GM21529 (cell line): ENCODE measurements around the gene APLF.
"Not testable (repeated sequence)": the region's sequence is repeated elsewhere in the genome, so short reads cannot be mapped to it uniquely, and the experiment has no call there.

ENCODE experiments used
- ATAC-seq: cut with Tn5 transposase; IDR thresholded peaks from one replicate; pipeline ENCODE4 v1.9.1; 2021; ENCODE audit not compliant: unreplicated experiment

Gene APLF

GRCh38 chr2:68521037-68521436 is 53.7 kb downstream of the APLF start:
- no peak for ATAC-seq

- ATAC-seq: not testable (repeated sequence)
Measured at GRCh38 chr2:68526943-68527342, 59.6 kb downstream of the APLF start.

DNA sequence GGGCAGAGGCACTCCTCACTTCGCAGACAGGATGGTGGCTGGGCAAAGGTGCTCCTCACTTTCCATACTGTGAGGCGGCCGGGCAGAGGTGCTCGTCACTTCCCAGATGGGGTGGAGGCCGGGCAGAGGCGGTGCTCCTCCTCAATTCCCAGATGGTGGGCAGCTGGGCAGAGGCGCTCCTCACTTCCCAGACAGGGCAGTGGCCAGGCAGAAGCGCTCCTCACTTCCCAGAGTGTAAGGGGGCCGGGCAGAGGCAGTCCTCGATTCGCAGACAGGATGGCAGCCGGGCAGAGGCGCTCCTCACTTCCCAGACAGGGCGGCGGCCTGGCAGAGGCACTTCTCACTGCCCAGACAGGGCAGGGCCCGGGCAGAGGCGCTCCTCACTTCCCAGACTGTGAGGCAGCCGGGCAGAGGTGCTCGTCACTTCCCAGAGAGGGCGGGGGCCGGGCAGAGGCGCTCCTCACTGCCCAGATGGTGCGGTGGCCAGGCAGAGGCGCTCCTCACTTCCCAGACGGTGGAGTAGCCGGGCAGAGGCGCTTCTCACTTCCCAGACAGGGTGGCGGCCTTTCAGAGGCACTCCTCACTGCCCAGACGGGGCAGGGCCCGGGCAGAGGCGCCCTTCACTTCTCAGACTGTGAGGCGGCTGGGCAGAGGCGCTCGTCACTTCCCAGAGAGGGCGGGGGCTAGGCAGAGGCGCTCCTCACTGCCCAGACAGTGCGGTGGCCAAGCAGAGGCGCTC is 60.1 kb downstream of the APLF start:
- ATAC-seq: not testable (repeated sequence)

GRCh38 chr2:68529156-68529555 is 61.8 kb downstream of the APLF start:
- not testable (repeated sequence) for ATAC-seq

- ATAC-seq: not testable (repeated sequence)
Measured at GRCh38 chr2:68529651-68530050, 62.3 kb downstream of the APLF start.

DNA sequence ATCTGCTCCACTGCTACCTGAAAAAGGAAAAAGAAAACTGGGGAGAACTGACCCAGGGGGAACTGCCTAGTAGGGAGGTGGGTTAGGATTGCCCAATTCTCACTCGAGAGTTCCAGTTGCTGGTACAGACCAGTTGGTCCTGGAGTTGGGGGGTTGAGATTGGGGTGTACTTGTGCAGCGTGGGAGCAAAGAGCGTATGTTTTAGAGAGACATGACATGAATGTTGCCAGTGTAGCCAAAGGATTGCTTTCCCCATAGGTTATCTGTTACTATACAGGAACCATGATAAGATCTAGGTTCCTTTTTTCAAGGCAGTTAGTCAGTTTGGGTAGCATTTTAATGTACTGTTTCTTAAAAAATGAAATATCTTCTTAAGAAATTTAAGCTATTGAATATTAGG is 68.6 kb downstream of the APLF start:
- ATAC-seq: no peak

- no peak for ATAC-seq
Measured at GRCh38 chr2:68537011-68537410, 69.6 kb downstream of the APLF start.

- ATAC-seq: no peak
Measured at GRCh38 chr2:68537809-68538208, 70.4 kb downstream of the APLF start.

- ATAC-seq: no peak
Measured at GRCh38 chr2:68544811-68545210, 77.4 kb downstream of the APLF start.

- ATAC-seq: no peak
Measured at GRCh38 chr2:68548396-68548795, 81.0 kb downstream of the APLF start.

- ATAC-seq: no peak
Measured at GRCh38 chr2:68553098-68553497, 85.7 kb downstream of the APLF start.

DNA sequence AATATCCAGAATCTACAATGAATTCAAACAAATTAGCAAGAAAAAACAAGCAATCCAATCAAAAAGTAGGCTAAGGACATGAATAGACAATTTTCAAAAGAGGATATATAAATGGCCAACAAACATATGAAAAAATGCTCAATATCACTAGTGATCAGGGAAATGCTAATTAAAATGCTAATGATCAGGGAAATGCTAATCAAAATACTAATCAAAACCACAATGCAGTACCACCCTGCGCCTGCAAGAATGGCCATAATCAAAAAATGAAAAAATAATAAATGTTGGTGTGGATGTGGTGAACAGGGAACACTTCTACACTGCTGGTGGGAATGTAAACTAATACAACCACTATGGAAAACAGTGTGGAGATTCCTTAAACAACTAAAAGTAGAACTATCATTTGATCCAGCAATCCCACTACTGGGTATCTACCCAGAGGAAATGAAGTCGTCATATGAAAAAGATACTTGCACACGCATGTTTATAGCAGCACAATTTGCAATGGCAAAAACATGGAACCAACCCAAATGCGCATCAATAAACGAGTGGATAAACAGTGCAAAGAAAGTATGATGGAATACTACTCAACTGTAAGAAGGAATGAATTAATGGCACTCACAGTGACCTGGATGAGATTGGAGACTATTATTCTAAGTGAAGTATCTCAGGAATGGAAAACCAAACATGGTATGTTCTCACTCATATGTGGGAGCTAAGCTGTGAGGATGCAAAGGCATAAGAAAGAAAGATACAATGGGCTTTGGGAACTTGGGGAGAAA is 88.2 kb downstream of the APLF start:
- ATAC-seq: not testable (repeated sequence)

DNA sequence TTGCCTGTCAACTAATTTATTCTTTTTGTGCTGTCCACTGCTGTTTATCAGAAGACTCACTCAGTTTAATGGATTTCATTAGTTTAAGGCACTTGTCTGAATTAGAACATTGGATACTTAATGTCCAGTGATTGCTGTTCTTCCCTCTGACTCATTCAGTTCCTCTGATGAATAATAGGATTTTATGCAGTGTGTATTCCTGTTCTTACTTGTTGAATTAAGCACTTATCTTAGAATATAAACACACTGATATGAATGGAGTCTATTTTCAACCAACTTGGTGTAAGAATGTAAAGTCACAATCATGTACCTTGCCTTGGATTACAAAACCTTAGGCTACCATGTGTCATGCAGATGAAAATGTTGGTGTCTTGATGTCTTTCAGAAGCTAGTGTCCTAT is 89.0 kb downstream of the APLF start:
- no peak for ATAC-seq

- ATAC-seq: no peak
Measured at GRCh38 chr2:68558576-68558975, 91.2 kb downstream of the APLF start.

- ATAC-seq: no peak
Measured at GRCh38 chr2:68559692-68560091, 92.3 kb downstream of the APLF start.

DNA sequence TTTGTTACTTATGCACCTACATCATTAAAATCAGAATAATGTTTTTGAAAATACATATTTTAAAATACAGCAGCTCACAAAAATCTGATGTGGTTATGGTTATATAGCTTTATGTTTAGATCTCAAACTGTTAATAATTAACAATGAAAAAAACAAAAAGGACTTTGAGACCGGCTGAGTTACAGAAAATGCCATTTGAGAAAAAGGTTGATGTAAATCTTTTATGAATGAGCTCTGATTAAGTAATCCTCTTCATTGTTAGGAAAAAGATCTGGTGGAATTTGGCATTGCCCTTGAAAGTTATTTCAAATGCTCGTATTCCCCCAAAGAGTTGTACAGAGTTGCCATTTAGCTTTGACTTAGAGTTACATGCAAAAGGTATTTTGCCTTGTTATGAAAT is 93.2 kb downstream of the APLF start:
- ATAC-seq: no peak

- no peak for ATAC-seq
Measured at GRCh38 chr2:68561372-68561771, 94.0 kb downstream of the APLF start.

- no peak for ATAC-seq
Measured at GRCh38 chr2:68562934-68563333, 95.5 kb downstream of the APLF start.

DNA sequence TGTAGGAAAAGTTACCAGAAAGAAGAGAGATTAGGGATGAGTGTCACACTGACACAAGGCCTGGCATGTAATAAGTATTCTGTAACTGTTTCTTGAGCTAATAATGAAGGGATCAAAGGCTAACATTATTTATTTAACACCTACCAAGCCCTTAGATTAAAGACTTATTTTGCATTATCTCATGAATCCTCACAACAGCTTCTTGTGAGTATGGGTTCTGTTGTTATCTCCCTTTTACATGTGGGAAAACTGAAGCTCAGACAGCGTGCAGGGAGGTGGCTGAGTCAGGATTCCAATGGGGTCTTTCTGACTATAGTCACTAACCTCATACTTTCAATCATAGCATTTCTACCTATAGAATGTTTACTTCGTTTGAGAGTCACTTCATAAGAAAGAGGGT is 97.0 kb downstream of the APLF start:
- ATAC-seq: no peak

GRCh38 chr2:68565273-68565672 is 97.9 kb downstream of the APLF start:
- no peak for ATAC-seq

DNA sequence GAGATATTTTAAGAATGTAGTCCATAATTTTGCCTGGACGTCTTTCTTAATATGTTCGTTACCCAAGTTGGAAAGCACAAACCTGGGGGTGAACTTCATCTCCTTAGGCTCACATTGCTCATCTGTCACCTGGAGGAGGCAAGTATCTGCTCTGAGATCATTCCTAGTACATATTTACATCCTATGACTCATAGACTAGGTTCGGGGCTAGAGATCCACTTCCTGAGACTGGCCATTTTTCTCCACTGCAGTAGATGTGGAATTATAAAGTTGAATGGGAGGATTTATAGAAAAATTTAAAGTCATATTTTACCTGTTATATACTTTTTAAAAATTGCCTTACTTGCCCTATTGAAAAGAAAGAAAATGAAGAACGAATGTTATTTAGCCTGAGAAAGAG is 98.5 kb downstream of the APLF start:
- ATAC-seq: no peak

GRCh38 chr2:68566362-68566761 is 99.0 kb downstream of the APLF start:
- no peak for ATAC-seq
